GM19023 (cell line): ENCODE results near the gene HOXA4.
A peak's percentile ranks its signal among the peaks of the same experiment; 100 is the strongest.

Experiments
- ATAC-seq: cut with Tn5 transposase; IDR thresholded peaks from one replicate; pipeline ENCODE4 v1.9.1; 2021; ENCODE audit warnings: mild to moderate bottlenecking, moderate library complexity; ENCODE audit not compliant: unreplicated experiment

HOXA4 gene

GRCh38 chr7:27095050-27095896, 35.3 kb downstream of the HOXA4 start:
- ATAC-seq = peak; percentile 2

DNA sequence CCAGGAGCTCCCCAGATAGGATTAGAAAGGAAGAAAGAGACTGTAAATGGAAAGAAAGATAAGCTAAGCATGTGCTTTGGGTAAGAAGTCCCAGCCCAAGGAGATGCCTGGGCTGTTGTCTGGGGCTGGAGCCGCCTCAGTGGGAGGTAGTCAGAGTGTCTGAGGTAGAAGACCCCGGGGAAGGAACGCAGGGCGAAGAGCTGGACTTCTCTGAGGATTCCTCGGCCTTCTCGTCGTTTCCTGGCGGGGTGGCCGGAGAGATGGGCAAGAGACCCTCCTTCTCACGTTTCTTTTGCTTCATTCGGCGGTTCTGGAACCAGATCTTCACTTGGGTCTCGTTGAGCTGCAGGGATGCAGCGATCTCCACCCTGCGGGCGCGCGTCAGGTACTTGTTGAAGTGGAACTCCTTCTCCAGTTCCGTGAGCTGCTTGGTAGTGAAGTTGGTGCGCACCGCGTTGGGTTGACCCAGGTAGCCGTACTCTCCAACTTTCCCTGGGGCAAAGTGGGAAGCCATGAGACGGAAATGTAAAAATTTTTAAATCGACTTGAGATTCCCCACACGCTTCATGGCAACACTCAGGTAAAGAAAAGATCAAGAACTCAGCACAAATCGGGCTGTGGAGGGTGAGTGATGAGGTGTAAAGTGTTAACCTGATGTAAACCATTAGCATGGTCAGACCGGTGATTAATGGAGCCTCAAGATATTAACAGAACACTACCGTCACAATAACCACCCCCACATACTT, 36.1 kb downstream of the HOXA4 start:
- no peak for ATAC-seq

GRCh38 chr7:27093184-27093895, 37.2 kb downstream of the HOXA4 start:
- ATAC-seq = no peak

DNA sequence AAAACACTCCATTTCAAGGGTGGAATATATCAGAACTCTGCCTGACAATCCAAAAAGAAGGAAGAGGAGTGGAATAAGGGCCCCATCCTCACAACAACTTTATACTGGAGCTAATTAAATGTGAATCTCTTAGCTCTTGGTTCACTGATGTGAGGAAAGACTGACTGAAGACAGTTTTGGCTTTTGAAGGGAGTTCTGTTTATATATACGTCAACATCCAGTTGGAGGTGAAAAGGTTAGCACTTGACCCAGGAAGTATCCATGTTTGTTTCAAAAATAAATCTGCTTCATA, 37.8 kb downstream of the HOXA4 start:
- no peak for ATAC-seq

GRCh38 chr7:27091941-27092818, 38.4 kb downstream of the HOXA4 start:
- no peak for ATAC-seq

DNA sequence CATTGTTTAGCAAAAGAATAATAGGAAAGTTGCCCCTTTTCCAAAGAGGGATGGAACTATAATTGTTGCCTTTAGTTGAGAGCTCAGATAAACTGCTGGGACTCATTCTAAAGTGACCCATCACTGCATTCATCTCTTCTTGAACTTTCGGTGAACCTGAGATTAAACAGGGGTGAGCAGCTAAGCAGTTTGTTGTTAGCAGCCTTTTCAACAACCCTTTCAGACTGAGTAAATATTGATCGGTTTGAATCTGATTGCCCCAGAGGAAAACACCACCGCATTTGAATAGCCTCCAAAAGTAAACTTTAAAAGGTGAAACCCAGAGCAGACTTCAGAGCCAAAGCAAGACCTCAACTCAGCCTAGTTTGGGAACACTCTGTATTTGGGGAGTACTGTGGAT, 39.5 kb downstream of the HOXA4 start:
- ATAC-seq = no peak

GRCh38 chr7:27088002-27088922, 42.3 kb downstream of the HOXA4 start:
- no peak for ATAC-seq

DNA sequence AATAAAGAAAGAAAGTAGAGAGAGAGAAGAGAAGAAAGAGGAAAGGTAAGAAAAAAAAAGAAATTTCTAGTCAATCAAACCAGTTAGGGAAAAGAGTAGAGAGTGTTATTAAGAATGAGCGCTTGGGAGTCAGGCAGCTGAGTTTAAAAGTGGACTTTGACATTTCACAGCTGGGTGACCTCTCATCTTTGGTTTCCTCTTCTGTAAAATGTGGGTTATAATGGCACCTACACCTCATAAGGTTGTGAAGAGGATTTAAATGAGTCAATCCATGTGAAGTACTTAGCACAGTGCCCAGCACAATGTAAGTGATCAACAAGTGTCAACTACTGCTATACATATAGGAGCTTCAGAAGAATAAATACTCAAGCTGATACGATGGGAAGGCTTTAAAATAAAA, 46.9 kb downstream of the HOXA4 start:
- peak; percentile 83 for ATAC-seq

GRCh38 chr7:27082171-27082570, 48.4 kb downstream of the HOXA4 start:
- ATAC-seq = no peak

- no peak for ATAC-seq
Measured at GRCh38 chr7:27080844-27081436, 49.6 kb downstream of the HOXA4 start.

- no peak for ATAC-seq
Measured at GRCh38 chr7:27079234-27079975, 51.2 kb downstream of the HOXA4 start.

GRCh38 chr7:27078616-27079233, 51.8 kb downstream of the HOXA4 start:
- ATAC-seq = no peak
